HG03520 (cell line): ENCODE measurements around the gene BABAM2.

Experiments
- ATAC-seq: cut with Tn5 transposase; IDR thresholded peaks from one replicate; pipeline ENCODE4 v1.9.1; 2021; ENCODE audit warnings: mild to moderate bottlenecking, moderate library complexity; ENCODE audit not compliant: unreplicated experiment

Gene BABAM2

GRCh38 chr2:28387082-28387960, 496.8 kb downstream of the BABAM2 start:
- no peak for ATAC-seq
